Inflammatory macrophage (primary cell): Measurements from ENCODE around the gene MKS1.

Experiments
- DNase-seq, 2 donors: peaks; one replicate each; pipeline ENCODE4 v3.0.0-alpha.2; 2020 to 2022

The MKS1 gene

GRCh38 chr17:58196610-58197009, 22.4 kb downstream of the MKS1 start:
- DNase-seq = no peak

- no peak for DNase-seq
Observed at GRCh38 chr17:58195518-58196123, 23.4 kb downstream of the MKS1 start.

GRCh38 chr17:58193641-58194255, 25.3 kb downstream of the MKS1 start:
- no peak for DNase-seq

GRCh38 chr17:58192612-58193011, 26.4 kb downstream of the MKS1 start, which contains the start of gene EPX:
TSS of gene EPX (plus strand) at chr17:58192726. CDS start at chr17:58192847, 121 bp downstream.
- no peak for DNase-seq

- no peak for DNase-seq
Observed at GRCh38 chr17:58191241-58191896, 27.7 kb downstream of the MKS1 start.

- DNase-seq = peak in 1 of 2 donors; percentile 11
Observed at GRCh38 chr17:58189436-58190146, 29.5 kb downstream of the MKS1 start.

GRCh38 chr17:58187675-58188074, 31.4 kb downstream of the MKS1 start:
- DNase-seq = no peak

- DNase-seq = no peak
Observed at GRCh38 chr17:58187063-58187462, 32.0 kb downstream of the MKS1 start.

GRCh38 chr17:58186591-58186990, 32.5 kb downstream of the MKS1 start:
- no peak for DNase-seq

- no peak for DNase-seq
Observed at GRCh38 chr17:58184986-58185761, 33.9 kb downstream of the MKS1 start.

- no peak for DNase-seq
Observed at GRCh38 chr17:58184308-58184985, 34.6 kb downstream of the MKS1 start.

GRCh38 chr17:58183514-58183913, 35.5 kb downstream of the MKS1 start:
- DNase-seq = no peak

GRCh38 chr17:58181796-58182195, 37.3 kb downstream of the MKS1 start:
- no peak for DNase-seq

GRCh38 chr17:58176200-58176599, 42.9 kb downstream of the MKS1 start:
- DNase-seq = no peak

GRCh38 chr17:58174871-58175270, 44.2 kb downstream of the MKS1 start:
- DNase-seq = no peak

GRCh38 chr17:58172369-58173071, 46.5 kb downstream of the MKS1 start:
- DNase-seq = no peak

GRCh38 chr17:58170622-58171021, 48.4 kb downstream of the MKS1 start:
- DNase-seq = no peak

GRCh38 chr17:58166682-58167081, 52.4 kb downstream of the MKS1 start, which contains the start of gene OR4D2:
TSS of gene OR4D2 (plus strand) at chr17:58166982. CDS start at chr17:58169656, 2,674 bp downstream.
- no peak for DNase-seq

- no peak for DNase-seq
Observed at GRCh38 chr17:58165981-58166380, 53.1 kb downstream of the MKS1 start.

GRCh38 chr17:58161566-58161965, 57.5 kb downstream of the MKS1 start:
- no peak for DNase-seq

GRCh38 chr17:58158181-58158580, 60.9 kb downstream of the MKS1 start:
- no peak for DNase-seq
